ENCODE measurements around the gene ARHGAP26.
A peak's percentile ranks its signal among the peaks of the same experiment; 100 is the strongest.

ARHGAP26 gene

DNA sequence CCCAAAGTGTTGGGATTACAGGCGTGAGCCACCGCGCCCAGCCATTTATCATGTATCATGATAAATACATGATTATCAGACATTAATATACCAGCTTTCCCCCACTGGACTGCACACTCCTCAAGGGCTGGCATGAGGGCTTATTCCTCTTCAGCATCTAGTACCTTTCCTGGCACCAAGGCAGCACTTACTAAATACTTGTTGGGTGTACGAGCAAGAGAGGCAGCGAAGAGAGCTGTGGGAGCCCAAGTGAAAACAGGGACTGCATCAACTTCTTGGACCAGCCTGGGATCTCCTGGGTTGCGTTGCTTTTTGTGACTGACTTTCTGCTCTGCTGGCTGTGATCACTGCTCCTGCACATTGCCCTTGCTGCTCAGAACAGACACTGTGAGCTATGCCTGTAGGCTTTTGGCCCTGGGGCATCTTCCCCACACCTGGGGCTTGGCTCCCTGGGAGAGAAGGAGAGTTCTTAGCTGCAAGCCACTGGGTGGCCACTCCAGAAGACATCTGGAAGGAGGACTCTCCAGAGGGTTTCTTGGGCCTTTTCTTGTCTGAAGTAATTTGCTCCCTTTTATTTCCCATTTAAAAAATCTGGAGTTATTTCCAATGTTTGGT is 409.1 kb downstream of the ARHGAP26 start:
- peaks cover 18% of the 10 kb centered on the region for H3K36me3 Mint-ChIP-seq (ENCODE audit: low read depth)

DNA sequence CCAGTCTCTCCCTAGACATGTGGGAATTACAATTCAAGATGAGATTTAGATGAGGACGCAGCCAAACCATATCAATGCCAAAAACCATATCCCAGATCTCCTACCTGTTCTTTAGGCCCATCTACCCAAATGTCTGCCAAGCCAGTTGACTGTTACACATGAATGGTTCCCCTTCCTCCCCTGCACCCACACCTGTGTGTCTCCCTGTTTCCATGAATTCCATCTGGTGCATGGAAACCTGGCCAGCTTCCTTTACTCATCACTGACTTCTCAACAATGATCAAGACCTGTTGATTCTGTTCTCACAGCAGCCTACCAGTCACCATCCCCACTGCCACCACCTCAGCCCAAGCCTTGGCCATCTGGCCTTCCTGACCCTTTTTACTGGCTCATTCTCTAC is 410.6 kb downstream of the ARHGAP26 start:
- H3K4me3 Mint-ChIP-seq = no peak overlapping the region

More for the DNA sequence above, 409.1 kb downstream of the ARHGAP26 start:
- Mint-ChIP-seq H3K4me1 (ENCODE audit: low read depth) (peaks cover 30% of the 10 kb centered on the region), H3K9me3 (no peaks in the 10 kb centered on the region), H3K27me3 (ENCODE audit: low read depth) (no peaks in the 10 kb centered on the region), H3K4me3 (no peak overlapping the region), H3K27ac (no peak overlapping the region)
- no peak for DNase-seq (ENCODE audit: low spot score)

GRCh38 chr5:143181173-143181572 is 411.0 kb downstream of the ARHGAP26 start:
- no peaks in the 10 kb centered on the region for H3K9me3 Mint-ChIP-seq
- DNase-seq (ENCODE audit: low spot score) = no peak

More for the DNA sequence above, 410.6 kb downstream of the ARHGAP26 start:
- Mint-ChIP-seq H3K9me3 (no peaks in the 10 kb centered on the region), H3K36me3 (ENCODE audit: low read depth) (peaks cover 18% of the 10 kb centered on the region), H3K27me3 (ENCODE audit: low read depth) (no peaks in the 10 kb centered on the region), H3K27ac (no peak overlapping the region), H3K4me1 (ENCODE audit: low read depth) (peaks cover 34% of the 10 kb centered on the region)
- no peak for DNase-seq (ENCODE audit: low spot score)

DNA sequence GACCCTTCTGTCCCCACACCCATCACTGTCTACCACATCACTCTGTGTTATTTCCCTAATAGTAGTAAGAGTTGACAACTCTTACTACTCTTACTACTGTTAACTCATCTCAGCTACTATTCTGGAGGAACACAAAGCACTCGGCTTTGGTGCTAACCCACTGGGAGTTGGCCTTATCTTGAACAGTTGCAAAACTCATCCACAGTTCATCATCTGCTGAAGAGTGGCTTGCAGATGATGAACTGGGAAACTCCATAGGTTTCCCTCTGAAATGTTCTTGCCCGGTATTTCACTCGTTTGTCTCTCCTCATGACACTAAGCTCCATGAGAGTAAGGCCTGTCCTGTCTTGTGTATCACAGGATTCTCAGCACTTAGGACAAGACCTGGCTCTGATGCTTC is 411.9 kb downstream of the ARHGAP26 start:
- Mint-ChIP-seq H3K4me1 (ENCODE audit: low read depth) (peaks cover 41% of the 10 kb centered on the region), H3K36me3 (ENCODE audit: low read depth) (peaks cover 18% of the 10 kb centered on the region), H3K27me3 (ENCODE audit: low read depth) (no peaks in the 10 kb centered on the region), H3K27ac (no peak overlapping the region), H3K9me3 (no peaks in the 10 kb centered on the region), H3K4me3 (no peak overlapping the region)
- DNase-seq (ENCODE audit: low spot score) = no peak

More at GRCh38 chr5:143181173-143181572, 411.0 kb downstream of the ARHGAP26 start:
- H3K27ac Mint-ChIP-seq = no peak overlapping the region
- H3K4me1 Mint-ChIP-seq (ENCODE audit: low read depth) = peaks cover 35% of the 10 kb centered on the region
- peaks cover 18% of the 10 kb centered on the region for H3K36me3 Mint-ChIP-seq (ENCODE audit: low read depth)
- no peaks in the 10 kb centered on the region for H3K27me3 Mint-ChIP-seq (ENCODE audit: low read depth)
- H3K4me3 Mint-ChIP-seq = no peak overlapping the region

GRCh38 chr5:143182901-143183820 is 413.0 kb downstream of the ARHGAP26 start:
- H3K9me3 Mint-ChIP-seq = no peaks in the 10 kb centered on the region
- H3K4me1 Mint-ChIP-seq (ENCODE audit: low read depth) = peaks cover 46% of the 10 kb centered on the region
- DNase-seq (ENCODE audit: low spot score) = peak; percentile 87
- H3K27ac Mint-ChIP-seq = peak overlapping the region; percentile 81
- peak overlapping the region; percentile 60 for H3K4me3 Mint-ChIP-seq
- no peaks in the 10 kb centered on the region for H3K27me3 Mint-ChIP-seq (ENCODE audit: low read depth)
- peaks cover 18% of the 10 kb centered on the region for H3K36me3 Mint-ChIP-seq (ENCODE audit: low read depth)

- Mint-ChIP-seq H3K27me3 (ENCODE audit: low read depth) (no peaks in the 10 kb centered on the region), H3K27ac (peak overlapping the region; percentile 81), H3K36me3 (ENCODE audit: low read depth) (peaks cover 21% of the 10 kb centered on the region)
Observed at GRCh38 chr5:143183989-143184388, 413.8 kb downstream of the ARHGAP26 start.

DNA sequence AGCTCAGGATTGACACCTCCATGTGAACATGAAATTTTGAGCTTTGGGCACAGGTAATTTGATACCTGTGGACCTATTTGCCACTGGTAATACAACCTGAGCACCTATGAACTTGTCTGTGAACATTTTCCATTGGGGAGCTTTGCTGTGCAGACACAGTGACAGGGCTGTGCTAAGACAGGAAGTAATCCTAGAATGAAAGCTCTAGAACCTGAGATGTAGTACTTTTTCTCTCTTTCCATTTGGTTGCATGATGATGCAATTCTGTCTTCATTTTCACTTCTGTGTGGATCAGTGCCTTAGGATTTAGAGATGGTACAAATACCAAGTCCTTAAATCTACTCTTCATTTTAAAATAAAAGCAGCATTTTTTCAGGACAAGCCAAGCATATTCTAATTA is 416.4 kb downstream of the ARHGAP26 start:
- Mint-ChIP-seq H3K27me3 (ENCODE audit: low read depth) (no peaks in the 10 kb centered on the region), H3K4me1 (ENCODE audit: low read depth) (peaks cover 49% of the 10 kb centered on the region), H3K36me3 (ENCODE audit: low read depth) (peaks cover 23% of the 10 kb centered on the region), H3K27ac (no peak overlapping the region), H3K4me3 (no peak overlapping the region), H3K9me3 (peaks cover 14% of the 10 kb centered on the region)
- DNase-seq (ENCODE audit: low spot score) = no peak

More at GRCh38 chr5:143183989-143184388, 413.8 kb downstream of the ARHGAP26 start:
- DNase-seq (ENCODE audit: low spot score) = no peak
- H3K4me1 Mint-ChIP-seq (ENCODE audit: low read depth) = peaks cover 54% of the 10 kb centered on the region
- H3K4me3 Mint-ChIP-seq = peak overlapping the region; percentile 40
- no peaks in the 10 kb centered on the region for H3K9me3 Mint-ChIP-seq

DNA sequence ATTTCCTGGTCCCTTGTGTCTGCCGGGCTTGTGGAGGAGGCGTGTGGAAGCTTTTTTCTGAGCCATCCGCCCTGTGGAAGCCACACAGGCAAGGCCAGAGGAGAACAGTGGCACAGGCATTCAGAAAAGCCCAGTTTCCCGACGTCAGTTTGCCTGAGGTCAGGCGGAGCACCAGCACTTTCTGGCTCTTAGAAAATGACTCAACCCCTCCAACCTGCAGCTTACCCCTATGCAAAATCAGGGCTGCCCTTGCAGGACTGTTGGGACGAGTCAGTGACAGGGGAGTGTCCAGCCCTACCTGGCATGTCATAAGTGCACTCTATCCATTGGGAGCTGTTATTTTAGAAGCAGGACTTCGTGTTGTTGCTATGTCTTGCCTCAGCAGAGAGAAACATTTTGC is 417.3 kb downstream of the ARHGAP26 start:
- peaks cover 41% of the 10 kb centered on the region for H3K4me1 Mint-ChIP-seq (ENCODE audit: low read depth)
- no peak overlapping the region for H3K27ac Mint-ChIP-seq
- no peak for DNase-seq (ENCODE audit: low spot score)
- peaks cover 24% of the 10 kb centered on the region for H3K36me3 Mint-ChIP-seq (ENCODE audit: low read depth)
- H3K4me3 Mint-ChIP-seq = no peak overlapping the region
- no peaks in the 10 kb centered on the region for H3K27me3 Mint-ChIP-seq (ENCODE audit: low read depth)
- H3K9me3 Mint-ChIP-seq = peaks cover 14% of the 10 kb centered on the region

DNA sequence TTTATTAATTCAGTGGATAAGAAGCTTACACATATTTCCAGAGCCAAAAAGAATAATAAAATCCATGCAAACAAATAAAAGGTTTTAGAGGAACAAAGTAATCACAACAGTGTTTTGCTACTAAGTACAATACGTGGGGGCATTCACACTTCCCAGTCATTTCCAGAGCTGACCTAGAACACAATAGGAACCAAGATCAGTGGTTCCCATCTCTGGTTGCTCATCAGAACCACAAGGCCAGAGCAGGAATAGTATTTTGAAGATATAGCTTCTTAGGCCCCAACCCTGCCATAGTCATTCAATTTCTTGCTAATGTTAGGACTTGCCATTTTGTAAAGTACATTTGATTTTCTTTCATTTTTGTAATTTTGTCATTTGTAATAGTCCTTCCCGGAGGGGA is 417.9 kb downstream of the ARHGAP26 start:
- Mint-ChIP-seq H3K4me3 (no peak overlapping the region), H3K4me1 (ENCODE audit: low read depth) (peaks cover 35% of the 10 kb centered on the region), H3K9me3 (peaks cover 14% of the 10 kb centered on the region), H3K36me3 (ENCODE audit: low read depth) (peaks cover 22% of the 10 kb centered on the region), H3K27ac (no peak overlapping the region), H3K27me3 (ENCODE audit: low read depth) (no peaks in the 10 kb centered on the region)
- no peak for DNase-seq (ENCODE audit: low spot score)

DNA sequence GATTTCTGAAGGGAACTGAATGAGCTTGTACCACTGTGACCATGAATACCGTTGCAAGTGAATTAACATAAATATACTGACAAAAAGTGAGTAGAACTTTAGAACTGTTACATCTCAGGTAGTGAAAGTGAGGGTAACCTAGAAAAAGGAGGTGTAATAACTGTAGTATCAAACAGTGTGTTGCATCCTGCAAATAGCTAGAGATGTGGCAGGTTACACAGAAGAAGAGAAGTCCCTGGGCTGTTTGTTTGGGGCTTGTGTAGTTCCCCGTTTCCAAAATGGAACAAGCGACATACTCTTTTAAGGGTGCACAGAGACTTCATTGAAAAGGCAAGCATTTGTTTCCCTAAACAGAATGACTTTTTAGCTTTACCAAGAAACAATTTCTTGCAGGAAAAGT is 418.5 kb downstream of the ARHGAP26 start:
- Mint-ChIP-seq H3K27ac (no peak overlapping the region), H3K36me3 (ENCODE audit: low read depth) (peaks cover 22% of the 10 kb centered on the region), H3K4me1 (ENCODE audit: low read depth) (peaks cover 29% of the 10 kb centered on the region), H3K9me3 (peaks cover 14% of the 10 kb centered on the region), H3K4me3 (no peak overlapping the region), H3K27me3 (ENCODE audit: low read depth) (no peaks in the 10 kb centered on the region)
- DNase-seq (ENCODE audit: low spot score) = no peak

- no peaks in the 10 kb centered on the region for H3K27me3 Mint-ChIP-seq (ENCODE audit: low read depth)
- H3K4me1 Mint-ChIP-seq (ENCODE audit: low read depth) = peaks cover 21% of the 10 kb centered on the region
- no peak overlapping the region for H3K4me3 Mint-ChIP-seq
- peaks cover 22% of the 10 kb centered on the region for H3K36me3 Mint-ChIP-seq (ENCODE audit: low read depth)
- peaks cover 14% of the 10 kb centered on the region for H3K9me3 Mint-ChIP-seq
- no peak overlapping the region for H3K27ac Mint-ChIP-seq
- no peak for DNase-seq (ENCODE audit: low spot score)
Observed at GRCh38 chr5:143190260-143190810, 420.2 kb downstream of the ARHGAP26 start.

- no peak for DNase-seq (ENCODE audit: low spot score)
- peaks cover 22% of the 10 kb centered on the region for H3K36me3 Mint-ChIP-seq (ENCODE audit: low read depth)
Observed at GRCh38 chr5:143191720-143192119, 421.5 kb downstream of the ARHGAP26 start.

GRCh38 chr5:143192191-143192900 is 422.2 kb downstream of the ARHGAP26 start:
- no peak overlapping the region for H3K27ac Mint-ChIP-seq
- peaks cover 18% of the 10 kb centered on the region for H3K4me1 Mint-ChIP-seq (ENCODE audit: low read depth)

More at GRCh38 chr5:143191720-143192119, 421.5 kb downstream of the ARHGAP26 start:
- H3K4me1 Mint-ChIP-seq (ENCODE audit: low read depth) = peaks cover 16% of the 10 kb centered on the region
- no peaks in the 10 kb centered on the region for H3K27me3 Mint-ChIP-seq (ENCODE audit: low read depth)
- H3K4me3 Mint-ChIP-seq = no peak overlapping the region
- peaks cover 14% of the 10 kb centered on the region for H3K9me3 Mint-ChIP-seq
- no peak overlapping the region for H3K27ac Mint-ChIP-seq

More at GRCh38 chr5:143192191-143192900, 422.2 kb downstream of the ARHGAP26 start:
- Mint-ChIP-seq H3K27me3 (ENCODE audit: low read depth) (no peaks in the 10 kb centered on the region), H3K9me3 (peaks cover 18% of the 10 kb centered on the region), H3K36me3 (ENCODE audit: low read depth) (peaks cover 22% of the 10 kb centered on the region), H3K4me3 (no peak overlapping the region)
- DNase-seq (ENCODE audit: low spot score) = no peak

Measured in T-helper 2 cell treated with Interferon-gamma antibody and Interleukin-4, amounts not matched to agents 5 μg/mL and 100 μg/mL, for 36 hours (primary cell).